NCI-H146 treated with DMSO at 0.1 percent for 48 hours (cell line): ENCODE measurements around the gene PEX11A.
A peak's percentile ranks its signal among the peaks of the same experiment; 100 is the strongest.

Source experiments
- DNase-seq: peaks from one replicate; lab custom pipeline; 2025; ENCODE audit not compliant: unreplicated experiment; lab: John Stamatoyannopoulos, UW

The PEX11A gene

DNA sequence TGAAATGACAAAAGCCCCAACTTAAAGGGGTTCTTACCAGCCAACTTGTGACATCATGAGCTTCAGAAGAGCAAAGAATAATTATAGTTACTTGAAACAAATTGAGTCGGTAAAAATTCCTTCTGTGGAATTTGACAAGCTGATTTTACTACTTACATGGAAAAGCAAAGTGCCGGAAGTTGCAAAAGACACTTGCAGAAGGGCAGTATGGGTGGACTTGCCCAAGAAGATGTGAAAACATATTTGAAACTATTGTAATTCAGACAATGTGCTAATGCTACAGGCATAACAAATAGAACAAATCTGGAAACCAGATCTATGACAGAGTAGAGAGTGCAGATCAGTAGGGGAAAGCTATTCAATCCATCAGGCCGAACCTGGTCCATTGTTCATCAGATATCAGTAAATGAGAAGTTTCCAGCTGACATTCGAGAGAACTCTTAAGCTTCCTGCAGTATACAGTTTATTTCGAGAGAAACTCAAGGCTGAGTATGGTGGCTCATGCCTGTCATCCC, 32.8 kb downstream of the PEX11A start:
- no peak for DNase-seq

DNA sequence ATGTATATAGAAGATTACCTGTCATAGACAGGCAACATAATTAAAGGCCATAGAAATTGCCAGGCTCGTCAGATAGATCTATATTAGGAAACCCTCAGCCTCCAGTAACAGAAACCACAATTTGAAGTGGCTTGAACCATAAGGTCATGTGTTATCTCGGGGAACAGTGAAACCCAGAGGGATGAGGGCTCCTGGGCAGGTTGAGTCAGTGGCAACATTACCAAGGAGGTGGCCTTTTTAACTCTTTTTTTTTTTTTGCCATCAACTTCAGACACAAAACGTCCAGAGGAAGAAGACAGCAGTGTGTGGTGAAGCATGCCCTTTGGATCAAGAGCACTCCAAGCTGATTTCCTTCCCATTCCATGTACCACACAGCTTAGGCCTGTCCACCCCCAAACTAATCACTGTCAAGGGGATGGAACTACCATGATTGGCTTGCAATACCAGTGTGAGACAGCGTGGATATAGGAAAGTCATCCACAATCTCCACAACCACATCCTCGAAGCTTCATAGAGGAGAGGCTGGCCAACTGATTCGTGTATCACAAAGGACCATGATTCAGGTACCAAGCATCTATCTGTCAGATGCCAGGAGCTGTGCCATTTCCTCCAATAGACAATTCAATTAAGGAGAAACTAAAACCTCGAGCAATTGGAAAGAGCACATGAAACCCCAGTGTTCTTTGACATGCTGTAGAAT, 34.3 kb downstream of the PEX11A start:
- no peak for DNase-seq

DNA sequence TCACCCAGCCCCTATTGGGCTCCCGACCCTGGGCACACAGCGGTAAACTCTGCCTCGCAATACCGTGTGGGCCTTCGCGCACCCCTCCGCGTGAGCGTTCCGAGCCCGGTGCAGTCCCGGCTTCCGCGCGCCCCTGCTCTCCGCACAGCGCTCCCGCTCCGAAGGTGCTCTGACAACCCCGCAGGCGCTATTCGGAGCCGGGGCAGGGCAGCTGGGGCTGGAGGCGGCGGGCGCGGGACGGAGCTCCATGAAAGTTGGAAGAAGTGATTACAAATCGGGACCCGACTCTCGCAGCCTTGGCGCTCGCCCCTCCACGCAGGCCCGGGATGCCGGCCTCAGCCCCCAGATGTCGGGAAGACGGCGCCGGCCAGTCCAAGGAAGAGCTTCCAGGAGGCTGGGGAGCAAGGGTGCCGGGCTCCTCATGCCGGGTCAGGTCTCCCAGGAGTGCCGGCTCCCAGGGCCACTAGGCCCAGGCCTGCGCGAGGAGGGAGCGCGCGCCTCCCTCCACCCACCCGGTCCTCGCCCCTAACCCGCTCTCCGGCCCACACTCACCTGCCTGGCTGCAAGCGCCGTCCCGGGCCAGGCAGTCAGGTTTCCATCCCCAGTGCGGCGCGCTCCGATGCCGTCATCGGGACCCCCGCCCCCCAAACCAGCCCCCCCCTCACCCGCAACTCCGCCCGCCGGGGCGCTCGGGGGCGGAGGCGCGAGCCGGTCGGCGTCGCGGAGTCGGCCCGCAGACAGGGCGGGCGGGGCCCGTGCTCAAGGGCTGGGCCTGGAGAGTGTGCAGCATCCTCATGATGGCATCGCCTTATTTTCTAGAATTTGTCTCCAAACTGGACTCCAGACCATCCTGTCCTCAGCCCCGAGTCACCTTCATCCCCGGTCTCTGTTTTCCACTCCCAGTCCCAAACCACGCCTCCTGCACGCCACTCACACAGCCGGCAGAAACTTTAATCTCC, 35.4 kb downstream of the PEX11A start, which contains the start of gene KIF7:
Gene KIF7, minus strand, starts transcription at position 621 of the 959 bp plus-strand sequence. CDS start 2,537 bp downstream, outside the sequence.
- DNase-seq, result peak; percentile 2

DNA sequence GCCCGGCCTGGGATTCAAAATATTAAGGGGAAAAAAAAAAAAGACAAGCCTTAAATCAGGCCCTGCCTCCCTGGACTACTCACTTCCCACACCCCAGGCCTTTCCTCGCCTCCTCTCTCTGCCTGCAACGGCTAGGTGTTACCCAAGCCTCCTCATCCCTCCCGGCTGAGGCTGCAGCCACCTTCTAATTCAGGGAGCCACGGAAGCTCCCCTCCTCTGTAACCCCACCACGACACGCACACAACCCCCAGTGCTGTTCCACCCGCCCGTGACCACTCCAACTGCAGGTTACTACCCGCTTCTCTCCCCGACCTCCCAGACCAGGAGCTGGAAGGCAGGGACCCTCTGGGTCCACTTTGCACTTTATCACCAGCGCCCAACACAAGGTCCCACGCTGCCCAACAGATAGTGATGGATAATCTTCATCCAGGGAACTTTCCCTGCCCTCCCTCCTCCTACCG, 36.2 kb downstream of the PEX11A start:
- DNase-seq, result no peak

DNA sequence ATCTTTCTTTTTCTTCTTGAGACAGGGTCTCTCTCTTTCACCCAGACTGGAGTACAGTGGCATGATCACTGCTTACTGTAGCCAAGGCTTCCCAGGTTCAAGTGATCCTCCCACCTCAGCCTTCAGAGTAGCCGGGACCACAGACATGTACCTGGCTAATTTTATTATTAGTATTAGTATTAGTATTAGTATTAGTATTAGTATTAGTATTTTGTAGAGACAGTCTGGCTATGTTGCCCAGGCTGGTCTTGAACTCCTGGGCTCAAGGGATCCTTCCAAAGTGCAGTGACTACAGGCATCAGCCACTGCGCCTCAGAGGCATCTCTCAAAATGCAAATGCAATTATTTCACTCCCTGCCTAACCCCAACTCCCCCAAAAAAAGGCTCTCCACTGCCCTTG, 37.0 kb downstream of the PEX11A start:
- DNase-seq, result no peak

DNA sequence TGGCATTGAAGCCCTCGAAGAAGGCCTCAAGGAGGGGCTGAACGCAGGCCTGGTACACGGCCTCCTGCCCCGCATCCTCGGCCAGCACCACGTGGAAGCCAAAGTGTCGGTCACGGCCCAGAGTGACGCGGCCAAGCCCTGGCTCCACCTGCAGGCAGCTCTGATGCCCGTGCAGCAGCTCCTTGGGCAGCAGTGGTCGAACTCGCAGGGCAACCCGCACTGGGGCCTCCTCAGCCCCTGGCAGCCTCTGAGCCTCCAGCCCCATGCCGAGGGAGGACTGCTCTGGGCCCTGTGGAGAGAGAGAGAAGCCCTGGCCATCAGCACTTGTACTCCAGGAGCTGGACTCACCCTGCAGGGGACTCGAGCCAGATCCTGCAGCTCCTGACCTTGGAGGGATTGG, 37.9 kb downstream of the PEX11A start:
- DNase-seq, result no peak

DNA sequence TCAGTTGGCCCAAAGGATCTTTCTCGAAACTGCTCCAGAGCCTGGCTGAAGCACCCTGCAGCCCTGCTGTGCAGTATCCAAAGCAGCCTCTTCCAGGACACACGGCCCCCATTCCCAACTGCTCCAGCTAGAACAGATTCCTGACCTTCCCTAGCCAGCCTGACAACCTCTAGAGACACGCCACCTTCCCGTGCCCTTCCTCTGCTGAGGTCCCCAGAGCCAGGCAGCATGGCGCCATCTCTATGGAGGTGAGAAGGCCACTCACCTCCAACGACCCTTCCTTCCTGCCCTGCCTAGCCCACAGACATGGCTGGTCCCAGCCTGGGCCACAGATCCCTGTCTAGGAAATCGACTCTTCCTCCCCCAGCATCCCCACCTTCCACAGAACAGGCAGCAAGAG, 38.4 kb downstream of the PEX11A start:
- no peak for DNase-seq

DNA sequence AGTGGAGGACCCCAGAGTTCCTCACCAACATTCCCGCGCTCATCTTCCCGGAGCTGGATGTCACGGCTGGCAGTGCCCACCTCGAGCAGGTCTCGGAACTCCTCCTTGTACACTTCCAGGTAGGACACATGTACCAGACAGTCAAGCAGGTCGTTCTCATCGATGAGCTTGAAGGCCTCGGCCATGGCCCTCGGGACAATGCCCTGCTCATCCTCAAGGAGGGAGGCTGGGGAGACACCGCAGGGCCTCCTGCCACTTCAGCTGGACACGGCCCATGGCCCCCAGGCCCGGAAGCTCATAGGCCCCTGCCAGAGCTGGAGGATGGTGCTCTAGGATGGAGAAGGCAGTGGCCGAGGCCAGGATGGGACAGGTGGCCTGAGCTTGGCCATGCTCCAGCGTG, 40.8 kb downstream of the PEX11A start:
- no peak for DNase-seq

DNA sequence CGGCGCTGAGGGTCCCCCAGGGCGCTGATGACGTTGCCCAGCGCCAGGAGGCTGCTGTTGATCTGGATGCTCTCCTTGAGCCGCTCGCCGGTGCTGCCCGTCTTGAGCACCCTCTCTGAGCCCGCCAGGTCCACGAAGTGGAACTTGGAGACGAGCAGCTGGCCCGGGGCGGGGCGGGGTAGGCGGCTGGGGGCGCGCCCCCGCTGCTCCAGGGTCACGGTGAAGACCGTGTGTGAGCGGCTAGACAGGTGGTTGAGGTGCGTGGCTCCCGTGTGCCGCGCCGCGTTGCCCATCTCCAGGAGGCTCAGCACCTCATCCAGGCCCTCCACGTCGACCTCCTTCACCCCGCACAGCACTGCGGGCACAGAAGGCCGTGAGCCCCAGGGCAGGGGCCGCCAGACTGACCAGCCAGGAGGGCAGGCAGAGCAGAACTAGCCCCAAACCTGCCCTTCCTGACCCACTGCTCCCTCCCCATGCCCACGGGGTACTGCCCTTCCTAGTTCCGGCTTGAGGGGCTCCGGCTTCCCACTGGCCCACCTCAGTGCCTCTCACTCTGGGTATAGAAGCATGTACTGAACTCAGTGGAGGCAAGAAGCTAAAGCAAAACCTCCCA, 41.4 kb downstream of the PEX11A start:
- DNase-seq, result no peak

DNA sequence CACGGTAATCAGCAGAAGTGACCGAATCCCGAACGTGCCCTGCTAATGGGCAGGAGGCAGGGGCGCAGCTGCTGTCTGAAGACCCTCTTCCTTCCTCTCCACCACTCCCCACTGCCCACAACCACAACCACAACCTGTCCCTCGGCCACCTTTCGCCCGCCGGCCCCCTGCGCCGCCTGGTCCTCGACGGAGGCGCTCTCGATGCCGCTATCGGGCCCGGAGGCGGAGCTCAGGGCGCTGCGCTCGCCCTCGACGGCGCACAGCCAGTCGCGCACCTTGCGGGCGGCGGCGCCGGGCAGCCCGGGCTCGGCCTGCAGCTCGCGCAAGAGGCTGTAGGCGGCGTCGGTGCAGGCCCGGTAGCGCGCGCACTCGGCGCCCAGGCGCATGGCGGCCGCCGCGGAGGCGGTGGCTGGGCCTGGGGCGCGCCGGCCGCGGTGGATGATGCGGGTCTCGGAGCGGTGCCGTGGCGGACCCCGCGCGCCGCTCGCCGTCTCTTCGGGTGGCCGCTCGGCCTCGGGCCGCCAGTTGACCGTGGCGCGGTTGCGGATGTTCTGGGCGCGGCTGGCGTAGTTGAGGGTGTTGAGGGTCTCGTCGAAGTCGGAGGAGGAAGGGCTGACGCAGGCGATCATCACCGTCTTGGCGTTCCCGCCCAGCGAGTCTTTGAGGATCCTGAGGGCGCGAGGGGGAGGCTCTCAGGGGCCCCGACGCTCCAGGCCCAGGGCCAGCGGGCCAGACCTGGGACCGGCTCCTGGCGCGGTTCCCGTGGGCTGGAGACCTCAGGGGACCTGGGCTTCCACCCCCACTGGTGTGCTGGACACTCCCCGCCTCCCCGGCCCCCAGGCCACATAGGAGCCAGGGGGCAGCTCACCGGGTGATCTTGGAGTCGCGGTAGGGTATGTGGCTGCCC, 42.2 kb downstream of the PEX11A start:
- DNase-seq, result no peak

DNA sequence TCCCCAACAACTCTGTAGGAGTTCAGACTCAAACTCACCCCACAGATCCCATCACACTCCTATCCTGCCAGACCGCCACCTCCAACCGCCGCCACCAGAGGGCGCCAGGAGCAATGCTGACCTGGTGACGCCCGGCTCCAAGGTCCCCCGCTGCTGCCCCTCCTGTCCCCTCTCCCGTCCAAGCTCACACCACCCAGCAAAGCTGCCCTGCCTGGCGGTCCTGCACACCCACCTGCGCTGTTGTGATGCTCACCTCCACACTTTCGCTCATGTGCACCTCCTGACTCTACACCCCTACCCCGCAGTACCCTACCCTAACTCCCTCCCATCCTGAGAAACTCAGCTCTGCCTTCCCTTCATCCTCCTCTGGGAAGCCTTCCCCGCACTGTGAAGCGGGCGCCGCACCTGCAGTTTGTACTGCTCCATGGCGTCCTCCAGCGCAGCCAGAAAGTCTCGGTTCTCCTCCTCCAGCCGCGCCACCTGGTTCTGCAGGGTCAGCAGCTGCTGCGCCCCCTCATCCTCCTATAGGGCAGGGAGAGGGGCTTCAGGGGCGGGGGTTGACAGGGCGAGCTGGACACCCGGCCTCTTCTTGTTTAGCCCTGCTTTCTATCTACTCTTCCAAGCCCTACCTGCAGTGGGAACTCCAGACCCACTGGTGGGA, 43.2 kb downstream of the PEX11A start:
- no peak for DNase-seq

DNA sequence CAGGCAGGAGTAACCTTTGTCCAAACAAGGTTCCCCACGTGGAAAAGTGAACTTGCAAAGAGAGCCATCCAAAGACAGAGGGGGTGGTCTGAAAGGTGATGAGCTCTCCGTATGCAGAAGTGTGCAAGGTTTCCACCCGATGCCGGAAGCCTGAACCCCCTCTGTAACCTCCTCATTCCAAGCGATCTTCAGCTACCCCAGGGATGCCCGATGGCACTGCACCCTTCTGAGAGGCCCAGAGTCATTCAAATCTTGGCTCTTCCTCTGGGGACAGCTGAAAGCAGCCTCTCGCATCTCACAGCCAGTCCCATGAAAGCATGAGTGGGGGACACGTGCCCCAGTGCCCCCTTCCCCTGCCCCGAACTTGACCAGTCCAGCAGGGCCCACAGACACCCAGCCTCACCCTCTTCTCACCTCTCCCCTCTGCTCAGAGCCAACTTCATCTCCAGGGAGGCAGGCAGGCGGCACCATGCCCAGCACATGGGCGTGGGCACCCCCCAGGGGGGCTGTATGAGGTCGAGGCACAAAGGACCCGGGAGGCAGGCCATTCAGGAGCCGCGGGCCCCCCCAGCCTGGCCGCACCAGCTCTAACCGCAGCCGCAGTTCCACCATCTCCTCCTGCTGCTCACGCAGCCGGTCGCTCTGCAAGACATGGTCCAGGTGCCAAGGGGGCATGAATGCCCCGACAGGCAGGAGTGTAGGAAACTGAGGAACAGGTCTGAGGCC, 44.0 kb downstream of the PEX11A start:
- DNase-seq, result no peak

DNA sequence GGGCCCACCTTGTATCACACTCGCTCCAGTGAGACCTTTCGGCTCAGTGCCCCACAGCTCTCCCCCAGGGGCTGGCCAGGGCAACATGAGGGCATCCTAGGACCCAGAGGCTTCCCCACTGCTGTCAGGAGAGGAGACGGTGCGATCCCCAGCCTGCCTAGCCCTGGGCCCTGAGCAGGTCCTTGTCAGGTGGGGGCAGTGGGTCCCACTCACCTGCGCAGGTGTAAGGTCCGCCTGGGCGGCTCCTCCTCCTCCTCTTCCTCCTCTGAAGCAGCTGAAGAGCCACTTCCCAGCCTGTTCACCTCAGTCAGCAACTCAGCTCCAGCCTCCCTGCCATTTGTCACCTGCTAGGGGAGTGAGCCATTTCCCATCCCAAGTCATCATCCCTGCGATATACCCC, 44.9 kb downstream of the PEX11A start:
- DNase-seq, result no peak

DNA sequence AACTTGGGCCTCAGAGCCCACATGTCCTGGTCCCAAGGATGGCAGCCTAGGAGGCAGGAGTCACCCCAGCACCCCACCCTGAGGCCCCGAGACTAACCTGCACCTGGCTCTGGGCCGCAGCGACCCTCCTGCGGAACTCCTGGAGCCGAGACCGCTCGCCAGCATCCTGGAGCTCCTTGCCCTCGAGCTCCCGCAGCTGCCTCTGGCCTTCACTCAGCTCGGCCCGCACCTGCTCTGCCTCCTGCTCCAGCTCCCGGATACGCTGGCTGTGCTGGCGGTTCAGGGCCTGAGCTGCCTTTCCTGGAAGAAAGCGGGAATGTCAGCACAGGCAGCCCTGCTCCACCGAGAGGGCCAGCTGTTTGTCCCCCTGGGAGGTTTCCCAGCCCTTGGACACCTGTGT, 48.4 kb downstream of the PEX11A start:
- no peak for DNase-seq

DNA sequence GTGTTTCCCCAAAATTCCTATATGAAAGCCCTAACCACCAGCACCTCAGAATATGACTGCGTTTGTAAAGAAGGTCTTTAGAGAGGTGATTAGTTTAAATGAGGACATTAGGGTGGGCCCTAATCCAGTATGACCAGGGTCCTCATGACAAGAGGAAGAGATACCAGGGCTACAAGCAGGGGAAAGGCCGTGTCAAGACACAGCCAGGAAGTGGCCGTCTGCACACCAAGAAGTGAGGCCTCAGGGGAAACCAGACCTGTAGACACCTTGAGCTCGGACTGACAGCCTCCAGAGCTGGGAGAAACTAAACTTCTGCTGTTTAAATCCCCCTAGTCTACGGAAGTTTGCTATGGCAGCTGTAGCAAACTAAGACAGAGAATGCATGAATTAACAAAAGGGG, 49.5 kb downstream of the PEX11A start:
- DNase-seq, result no peak

DNA sequence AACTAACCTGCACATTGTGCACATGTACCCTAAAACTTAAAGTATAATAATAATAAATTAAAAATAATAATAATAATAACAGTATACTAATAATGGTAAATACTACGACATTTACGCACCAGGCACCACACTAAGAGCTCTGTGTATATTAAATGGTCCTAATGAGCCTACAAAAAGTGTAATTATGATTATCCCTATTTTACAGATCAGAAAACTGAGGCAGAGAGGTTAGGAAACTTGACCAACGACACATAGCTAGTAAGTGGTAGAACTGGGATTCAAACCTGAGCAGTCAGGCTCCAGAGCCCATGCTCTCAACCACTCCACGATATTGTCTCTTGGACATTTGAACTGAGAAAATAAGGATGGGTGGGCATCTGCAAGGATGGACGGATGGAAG, 50.3 kb downstream of the PEX11A start:
- no peak for DNase-seq

DNA sequence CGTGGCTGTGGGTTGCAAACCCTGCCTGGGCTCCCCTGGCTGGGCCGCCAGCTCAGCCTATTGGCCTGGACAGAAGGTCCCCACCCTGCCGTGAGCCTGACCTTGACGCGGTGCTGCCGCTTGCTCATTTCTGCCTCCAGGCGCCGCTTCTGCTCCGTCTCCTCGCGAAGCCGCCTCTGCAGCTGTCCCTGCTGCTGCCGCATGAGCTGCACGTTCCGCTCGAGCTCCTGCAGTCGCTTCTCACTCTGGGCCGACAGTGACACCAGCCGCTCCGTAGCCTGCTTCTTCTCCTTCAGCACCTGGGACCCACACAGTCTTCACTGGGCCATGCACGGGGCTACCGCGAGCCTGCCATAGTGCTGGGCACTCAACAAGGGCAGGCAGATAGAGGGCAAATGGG, 57.0 kb downstream of the PEX11A start:
- no peak for DNase-seq

DNA sequence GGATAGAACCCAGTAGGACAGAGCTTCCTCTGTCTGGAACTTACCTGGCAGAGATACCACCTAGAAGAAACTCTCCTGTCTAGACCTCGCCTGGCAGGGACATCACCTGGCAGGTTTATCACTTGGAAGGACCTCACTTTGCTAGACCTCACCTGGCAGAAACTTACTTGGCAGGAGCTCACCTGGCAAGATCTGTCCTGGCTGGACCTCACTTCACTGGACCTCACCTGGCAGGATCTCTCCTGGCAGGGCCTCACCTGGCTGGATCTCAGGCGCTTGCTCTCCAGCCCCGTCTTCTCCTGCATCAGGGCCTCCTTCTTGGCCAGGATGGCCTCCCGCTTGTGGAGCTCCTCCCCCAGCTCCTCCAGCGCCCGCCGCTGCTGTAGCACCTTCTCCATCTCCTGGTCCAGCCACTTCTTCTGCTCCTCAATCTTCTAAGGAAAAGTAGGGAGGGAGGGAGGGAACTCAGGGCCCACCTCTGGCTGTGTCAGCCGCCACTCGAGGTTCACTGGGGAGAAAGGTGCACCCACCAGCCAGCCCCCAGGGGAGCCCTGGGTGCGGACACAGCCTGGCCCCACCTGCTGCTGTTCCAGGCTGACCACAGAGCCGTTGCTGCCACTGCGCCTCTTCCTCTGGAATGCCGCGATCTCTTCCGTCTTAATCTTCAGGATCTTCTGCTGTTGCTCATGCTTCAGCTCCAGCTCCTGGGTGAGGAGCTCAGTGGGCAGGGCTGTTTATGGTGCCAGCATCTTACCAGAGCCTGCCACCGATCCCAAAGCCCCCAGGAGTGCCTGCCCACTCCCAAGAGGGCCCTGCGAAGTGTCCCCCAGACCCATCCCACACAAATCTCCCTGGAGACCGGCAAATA, 57.8 kb downstream of the PEX11A start:
- no peak for DNase-seq
